ENCODE measurements around the gene DNAH9.

DNAH9 gene

GRCh38 chr17:11598274-11599221 is at the start of gene DNAH9:
DNAH9 (plus strand) TSS chr17:11598470; CDS start chr17:11598499, 29 bp downstream.
- no peak for FAIRE-seq

- no peak for FAIRE-seq
These were observed 47.8 kb upstream of the DNAH9 start for GRCh38 chr17:11550431-11550830.

GRCh38 chr17:11551442-11551841 is 46.8 kb upstream of the DNAH9 start:
- FAIRE-seq, result no peak

GRCh38 chr17:11553135-11553534 is 45.1 kb upstream of the DNAH9 start:
- FAIRE-seq, result no peak

GRCh38 chr17:11554042-11554441 is 44.2 kb upstream of the DNAH9 start:
- no peak for FAIRE-seq

- FAIRE-seq, result no peak
These were observed 43.7 kb upstream of the DNAH9 start for GRCh38 chr17:11554542-11554941.

GRCh38 chr17:11555530-11555929 is 42.7 kb upstream of the DNAH9 start:
- no peak for FAIRE-seq

GRCh38 chr17:11557727-11558452 is 40.4 kb upstream of the DNAH9 start:
- FAIRE-seq, result no peak

- FAIRE-seq, result no peak
These were observed 39.5 kb upstream of the DNAH9 start for GRCh38 chr17:11558681-11559234.

- no peak for FAIRE-seq
These were observed 38.7 kb upstream of the DNAH9 start for GRCh38 chr17:11559601-11560000.

GRCh38 chr17:11561281-11561680 is 37.0 kb upstream of the DNAH9 start:
- FAIRE-seq, result no peak

- FAIRE-seq, result no peak
These were observed 36.6 kb upstream of the DNAH9 start for GRCh38 chr17:11561702-11562101.

- FAIRE-seq, result no peak
These were observed 33.5 kb upstream of the DNAH9 start for GRCh38 chr17:11564589-11565380.

- FAIRE-seq, result no peak
These were observed 32.7 kb upstream of the DNAH9 start for GRCh38 chr17:11565591-11565990.

GRCh38 chr17:11578998-11579397 is 19.3 kb upstream of the DNAH9 start:
- no peak for FAIRE-seq

- no peak for FAIRE-seq
These were observed 17.6 kb upstream of the DNAH9 start for GRCh38 chr17:11580677-11581076.

- no peak for FAIRE-seq
These were observed 16.1 kb upstream of the DNAH9 start for GRCh38 chr17:11582217-11582616.

GRCh38 chr17:11583306-11583992 is 14.8 kb upstream of the DNAH9 start:
- FAIRE-seq, result no peak

GRCh38 chr17:11589716-11590115 is 8.6 kb upstream of the DNAH9 start:
- FAIRE-seq, result no peak

GRCh38 chr17:11601661-11602060 is 3.4 kb downstream of the DNAH9 start:
- no peak for FAIRE-seq

- FAIRE-seq, result no peak
These were observed 10.1 kb downstream of the DNAH9 start for GRCh38 chr17:11608396-11608795.

GRCh38 chr17:11610999-11611566 is 12.8 kb downstream of the DNAH9 start:
- FAIRE-seq, result no peak
